ENCODE data around the gene PEX7.
"Not testable (repeated sequence)": the region's sequence is repeated elsewhere in the genome, so short reads cannot be mapped to it uniquely, and the experiment has no call there.

PEX7 gene, protein sequence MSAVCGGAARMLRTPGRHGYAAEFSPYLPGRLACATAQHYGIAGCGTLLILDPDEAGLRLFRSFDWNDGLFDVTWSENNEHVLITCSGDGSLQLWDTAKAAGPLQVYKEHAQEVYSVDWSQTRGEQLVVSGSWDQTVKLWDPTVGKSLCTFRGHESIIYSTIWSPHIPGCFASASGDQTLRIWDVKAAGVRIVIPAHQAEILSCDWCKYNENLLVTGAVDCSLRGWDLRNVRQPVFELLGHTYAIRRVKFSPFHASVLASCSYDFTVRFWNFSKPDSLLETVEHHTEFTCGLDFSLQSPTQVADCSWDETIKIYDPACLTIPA

DNA sequence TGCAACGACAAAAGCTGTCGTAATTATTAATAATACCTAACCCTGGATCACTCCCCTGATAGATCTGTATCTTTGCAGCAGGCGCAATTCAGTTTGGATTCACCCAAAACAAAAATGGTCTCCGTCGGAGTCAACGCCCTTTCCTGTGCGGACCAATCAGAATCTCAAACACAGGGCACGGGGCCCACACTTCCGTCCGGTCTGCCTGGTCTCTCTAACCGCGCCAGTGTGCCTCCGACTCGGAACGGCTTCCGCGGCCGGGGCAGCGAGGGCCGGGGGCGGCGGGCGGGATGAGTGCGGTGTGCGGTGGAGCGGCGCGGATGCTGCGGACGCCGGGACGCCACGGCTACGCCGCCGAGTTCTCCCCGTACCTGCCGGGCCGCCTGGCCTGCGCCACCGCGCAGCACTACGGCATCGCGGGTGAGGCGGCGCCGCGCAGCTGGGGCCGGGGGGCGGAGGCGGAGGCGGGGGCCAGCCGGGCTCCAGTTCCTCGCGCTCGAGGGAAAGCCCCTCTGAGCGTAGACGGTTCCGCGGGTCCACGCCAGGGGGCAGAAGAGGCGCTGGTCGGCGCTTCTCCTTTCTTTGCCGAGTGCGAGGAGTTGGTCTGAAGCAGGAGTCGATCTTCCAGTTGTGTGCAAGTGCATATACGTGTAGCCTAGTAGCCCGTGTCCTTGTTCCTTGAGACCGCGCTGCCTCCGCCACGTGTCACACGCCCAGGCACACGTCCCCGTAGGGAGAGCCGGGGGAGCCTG lies at the start of gene PEX7:
Gene PEX7, plus strand, starts transcription at position 217 of the 752 bp plus-strand sequence. Its CDS starts 74 bp downstream, at position 291.
- peak; percentile 24 for DNase-seq

DNA sequence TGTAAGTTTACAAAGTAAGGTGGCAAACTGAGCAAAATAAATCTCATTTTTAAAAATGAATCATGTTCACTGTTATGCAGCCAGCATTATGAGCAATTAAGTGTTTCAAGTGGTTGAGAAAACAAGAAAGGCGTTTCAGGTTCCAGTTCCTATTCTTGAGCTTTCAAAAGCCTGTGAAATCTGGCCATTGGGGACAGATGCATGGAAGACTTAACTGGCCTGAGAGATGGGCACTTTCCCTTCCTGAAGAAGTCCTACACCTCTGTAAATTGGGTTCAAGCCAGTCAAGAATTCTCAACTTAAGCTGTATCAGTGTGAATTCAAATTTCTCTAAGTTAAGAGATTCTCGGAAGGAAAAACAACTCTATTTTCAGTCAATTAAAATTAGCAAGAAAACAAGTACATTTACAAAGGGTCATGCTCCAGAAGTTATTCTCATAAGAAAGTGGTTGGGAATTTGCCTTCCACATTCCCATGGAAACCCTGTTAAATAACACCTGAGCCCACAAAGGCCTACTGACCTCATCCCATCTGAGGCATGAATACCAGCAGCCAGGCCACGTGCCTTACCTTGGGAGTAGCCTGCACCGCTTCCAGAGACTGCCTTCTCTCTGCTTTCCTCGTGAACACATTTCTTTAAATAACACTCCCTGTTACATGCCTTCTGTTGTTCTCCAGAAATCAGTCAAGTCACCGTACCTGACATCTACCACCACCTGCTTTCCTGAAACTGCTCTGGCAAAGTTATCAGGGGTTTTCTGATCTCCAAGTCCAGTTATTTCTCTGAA lies 49.5 kb upstream of the PEX7 start:
- no peak for DNase-seq

DNA sequence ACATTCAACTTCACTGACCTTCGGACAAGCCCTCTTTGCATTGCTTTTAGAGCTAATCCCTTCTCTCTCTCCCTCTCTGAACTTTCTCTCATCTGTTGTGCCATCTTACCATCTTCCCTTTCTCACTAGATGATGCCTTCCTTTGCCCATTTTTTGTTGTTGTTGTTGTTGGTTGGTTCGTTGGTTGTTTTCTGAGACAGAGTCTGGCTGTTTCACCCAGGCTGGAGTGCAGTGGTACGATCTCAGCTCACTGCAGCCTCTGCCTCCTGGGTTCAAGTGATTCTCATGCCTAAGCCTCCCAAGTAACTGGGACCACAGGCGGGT lies 49.0 kb upstream of the PEX7 start:
- DNase-seq, result no peak

DNA sequence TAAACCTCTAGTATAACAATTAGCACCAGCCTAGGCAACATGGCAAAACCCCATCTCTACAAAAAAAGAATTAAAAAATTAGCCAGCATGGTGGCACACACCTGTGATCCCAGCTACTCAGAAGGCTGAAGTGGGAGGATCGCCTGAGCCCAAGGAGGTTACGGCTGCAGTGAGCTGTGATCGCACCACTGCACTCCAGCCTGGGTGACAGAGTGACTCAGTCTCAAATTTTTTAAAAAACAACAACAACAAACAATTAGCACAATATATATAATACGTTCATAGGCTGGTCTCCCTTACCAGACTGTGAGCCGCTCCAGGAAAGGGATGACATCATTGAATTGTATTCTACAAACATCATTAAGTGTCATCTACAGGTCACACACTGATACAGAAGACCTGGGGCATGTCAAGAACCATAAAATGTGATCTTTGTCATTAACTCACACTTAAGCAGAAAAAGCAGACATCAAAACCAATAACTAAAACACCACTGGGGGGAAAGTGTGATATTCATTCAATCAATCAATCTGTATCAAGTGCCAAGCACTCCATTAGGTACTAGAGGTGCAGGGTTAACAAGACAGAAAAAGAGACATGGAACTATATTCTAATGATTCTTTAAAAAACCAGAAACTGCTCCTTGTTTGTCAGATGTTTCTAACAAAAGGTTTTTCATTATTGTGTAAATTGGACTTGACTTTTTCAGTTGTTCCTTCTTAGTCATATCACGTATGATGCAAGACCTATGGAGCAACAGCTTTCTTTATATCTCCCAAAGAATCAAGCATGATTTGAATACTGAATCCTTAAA lies 48.0 kb upstream of the PEX7 start:
- peak; percentile 46 for DNase-seq

DNA sequence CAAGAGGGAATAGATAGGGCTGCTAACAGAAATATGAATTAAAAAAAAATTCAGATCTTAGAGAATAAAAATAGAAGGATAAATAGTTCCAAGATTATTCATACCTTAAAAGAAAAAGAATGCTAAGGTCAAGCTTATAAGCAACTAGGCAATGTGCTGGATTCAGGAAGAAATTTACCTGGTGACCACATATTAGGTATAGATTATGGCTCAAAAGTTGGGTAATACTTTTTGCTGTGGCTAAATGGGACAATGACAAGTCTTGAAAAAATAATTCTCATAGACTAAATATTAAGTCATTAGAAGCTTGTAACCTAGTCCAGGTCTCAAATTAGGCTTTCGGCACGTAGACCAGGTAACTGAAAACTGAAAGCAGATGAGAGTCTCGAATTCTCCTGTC lies 47.3 kb upstream of the PEX7 start:
- DNase-seq, result no peak

DNA sequence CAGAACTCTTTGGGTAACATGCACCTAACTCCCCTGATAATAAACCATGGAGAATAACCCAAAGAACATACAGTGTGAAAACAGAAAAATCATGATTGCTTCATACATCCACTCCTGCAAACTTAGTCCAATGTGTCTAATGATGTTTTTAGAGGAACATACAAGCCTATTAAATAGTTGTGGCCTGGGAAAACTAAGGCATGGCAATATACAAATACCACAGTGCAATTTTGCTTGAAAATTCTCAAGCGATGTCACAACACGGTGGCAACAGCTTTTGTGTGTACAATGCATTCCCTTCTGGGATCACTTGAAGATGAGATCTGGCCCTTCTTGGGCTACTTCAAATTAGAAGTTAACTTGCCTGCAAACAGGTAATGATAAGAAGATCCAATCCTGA lies 46.8 kb upstream of the PEX7 start:
- DNase-seq, result no peak

DNA sequence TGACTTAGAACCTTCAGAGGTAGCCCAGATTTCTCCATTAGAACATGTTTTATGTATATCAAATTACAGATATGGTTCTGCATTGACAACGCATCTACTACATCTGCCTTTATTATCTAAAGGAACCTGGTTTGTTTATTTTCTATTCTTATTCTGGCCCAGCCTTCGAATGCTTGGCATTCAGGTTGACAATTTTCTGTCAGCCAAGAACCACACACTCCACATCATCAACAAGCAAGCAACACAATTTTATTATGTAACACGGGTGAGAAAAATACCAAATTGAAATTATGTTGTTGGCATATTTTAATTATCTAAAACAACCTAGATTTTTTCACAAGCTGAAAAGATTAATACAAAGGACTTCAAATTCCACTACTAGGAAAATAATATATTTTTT lies 44.7 kb upstream of the PEX7 start:
- DNase-seq, result no peak

DNA sequence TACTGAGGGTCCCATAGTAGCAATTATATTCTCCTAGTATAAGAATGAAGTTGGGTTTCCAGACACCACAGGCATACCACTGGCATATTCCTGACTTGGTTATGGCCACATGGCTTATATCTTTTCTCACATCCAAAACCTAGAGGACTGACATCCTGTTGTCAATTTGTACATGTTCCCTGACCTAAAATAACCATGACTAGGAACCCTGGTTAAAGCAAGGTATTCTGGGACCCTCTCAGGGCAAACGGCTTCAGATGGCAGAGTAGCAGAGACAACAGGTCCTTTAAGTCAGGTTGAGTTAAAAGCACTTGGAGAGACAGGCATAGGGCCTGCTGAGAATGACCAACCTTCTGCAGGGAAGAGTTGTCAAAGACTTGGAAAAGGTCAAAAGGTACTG lies 42.7 kb upstream of the PEX7 start:
- DNase-seq, result no peak

DNA sequence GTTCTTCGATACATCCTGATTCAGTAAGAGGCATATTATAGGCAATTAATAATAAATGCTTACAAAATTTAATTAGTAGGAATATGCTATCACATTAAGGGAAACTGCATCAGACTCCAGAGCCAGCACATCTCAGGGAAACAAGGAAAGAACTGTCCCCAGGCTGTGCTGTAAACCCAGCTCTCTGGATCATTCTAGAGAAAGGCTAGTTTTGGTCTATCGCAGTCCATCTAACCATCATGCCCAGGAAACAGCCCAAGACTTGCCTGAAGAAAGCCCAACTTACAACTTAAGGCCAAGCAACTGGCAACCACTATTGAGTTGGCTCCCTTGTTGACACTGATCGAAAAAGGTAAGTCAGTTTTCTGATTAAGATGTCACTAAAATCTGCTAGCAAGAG lies 41.4 kb upstream of the PEX7 start:
- no peak for DNase-seq

DNA sequence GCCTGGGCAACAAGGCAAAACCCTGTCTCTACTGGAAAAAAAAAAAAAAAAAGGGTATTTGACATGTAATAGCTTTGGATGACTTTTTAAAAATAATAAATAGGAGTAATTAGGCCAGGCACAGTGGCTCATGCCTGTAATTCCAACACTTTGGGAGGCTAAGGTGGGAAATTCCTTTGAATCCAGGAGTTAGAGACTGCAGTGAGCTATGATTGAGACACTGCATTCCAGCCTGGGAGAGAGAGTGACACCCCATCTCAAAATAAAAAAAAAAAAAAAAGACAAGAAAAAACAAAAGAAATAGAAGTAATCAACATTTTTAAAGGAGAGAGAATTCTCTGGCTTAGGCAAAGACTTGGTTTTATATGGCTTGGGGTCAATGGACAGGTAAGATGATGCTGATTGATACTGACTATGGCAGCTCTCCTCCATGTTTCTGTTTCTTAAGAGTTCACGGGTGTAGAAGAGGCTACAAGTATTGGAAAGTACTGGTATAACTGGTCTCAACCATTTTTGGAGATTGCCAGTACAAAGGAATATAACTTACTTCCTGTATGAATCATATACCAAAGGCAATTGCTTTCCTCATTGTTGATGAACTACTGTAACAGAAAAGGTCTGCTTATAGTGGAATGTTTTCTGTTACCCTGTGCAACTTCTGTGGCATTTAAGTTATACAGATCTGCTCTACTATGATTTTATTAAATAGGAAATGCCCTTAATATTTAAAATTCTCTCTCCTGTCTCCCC lies 40.2 kb upstream of the PEX7 start:
- DNase-seq, result no peak

DNA sequence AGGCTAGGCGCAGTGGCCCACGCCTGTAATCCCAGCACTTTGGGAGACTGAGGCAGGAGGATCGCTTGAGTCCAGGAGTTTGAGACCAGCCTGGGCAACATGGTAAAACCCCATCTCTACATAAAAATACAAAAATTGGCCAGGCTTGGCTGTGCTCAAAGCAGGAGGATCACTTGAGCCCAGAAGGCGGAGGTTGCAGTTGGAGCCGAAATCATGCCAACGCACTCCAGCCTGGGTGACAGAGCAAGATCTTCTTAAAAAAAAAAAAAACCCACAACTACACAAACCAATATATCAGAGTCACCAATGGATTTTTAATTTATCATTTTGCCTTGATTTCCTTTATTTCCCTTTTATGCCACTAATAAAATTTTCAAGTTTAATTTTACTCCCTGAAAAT lies 39.4 kb upstream of the PEX7 start:
- no peak for DNase-seq

DNA sequence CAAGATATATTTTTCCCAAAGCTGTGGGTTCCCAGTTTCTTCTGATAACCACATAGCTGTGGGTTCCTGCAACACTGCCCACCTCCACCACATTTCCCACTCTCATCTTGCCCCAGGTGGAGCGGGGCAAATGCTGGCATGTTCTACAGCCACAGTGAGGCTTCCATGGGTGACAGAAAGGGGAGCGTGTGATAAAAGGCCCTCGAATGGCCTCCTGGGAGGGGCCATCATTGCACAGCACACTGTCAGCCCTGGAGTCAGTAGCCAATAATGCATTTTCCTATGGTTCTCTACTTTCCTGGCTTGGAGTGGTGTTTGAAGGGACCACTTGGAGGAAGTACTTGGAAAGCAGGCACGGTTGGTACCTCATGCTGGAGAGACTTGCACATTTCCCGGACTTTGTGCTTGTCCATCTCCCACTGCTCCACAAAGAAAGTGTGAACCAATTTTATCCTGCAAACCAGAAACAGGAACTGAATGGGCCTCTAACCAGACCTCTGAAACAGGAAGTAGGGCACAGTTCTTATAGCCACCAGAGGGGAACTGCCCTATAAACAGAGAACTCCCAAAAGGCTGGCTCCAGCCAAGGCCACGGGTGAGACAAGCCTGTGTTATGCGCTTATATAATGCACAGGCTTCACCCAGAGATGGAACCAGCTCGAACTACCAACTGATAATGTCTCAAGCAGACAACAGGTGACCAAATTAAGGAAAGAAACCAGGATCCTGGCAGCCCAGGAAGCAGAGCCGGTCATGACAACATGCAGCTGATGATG lies 38.7 kb upstream of the PEX7 start:
- peak; percentile 71 for DNase-seq

DNA sequence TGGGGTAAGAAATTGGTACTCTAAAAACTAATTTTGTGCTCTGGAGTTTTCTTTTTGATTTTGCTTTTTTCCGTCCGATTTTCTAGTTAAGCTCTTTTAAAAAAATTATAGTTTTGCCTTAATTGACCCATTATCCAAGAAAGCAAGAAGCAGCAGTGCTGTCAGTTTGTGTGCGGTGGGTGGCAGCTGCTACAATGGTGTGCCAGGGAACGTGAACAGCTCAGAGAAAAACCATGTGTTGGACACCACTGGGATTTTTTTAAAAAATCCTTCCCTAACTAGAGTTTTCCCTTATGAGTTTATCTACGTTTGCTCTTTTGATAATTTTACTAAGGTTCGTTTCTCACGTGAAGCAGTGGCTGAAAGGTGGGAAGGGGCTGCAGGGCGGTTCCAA lies 38.1 kb upstream of the PEX7 start:
- no peak for DNase-seq

DNA sequence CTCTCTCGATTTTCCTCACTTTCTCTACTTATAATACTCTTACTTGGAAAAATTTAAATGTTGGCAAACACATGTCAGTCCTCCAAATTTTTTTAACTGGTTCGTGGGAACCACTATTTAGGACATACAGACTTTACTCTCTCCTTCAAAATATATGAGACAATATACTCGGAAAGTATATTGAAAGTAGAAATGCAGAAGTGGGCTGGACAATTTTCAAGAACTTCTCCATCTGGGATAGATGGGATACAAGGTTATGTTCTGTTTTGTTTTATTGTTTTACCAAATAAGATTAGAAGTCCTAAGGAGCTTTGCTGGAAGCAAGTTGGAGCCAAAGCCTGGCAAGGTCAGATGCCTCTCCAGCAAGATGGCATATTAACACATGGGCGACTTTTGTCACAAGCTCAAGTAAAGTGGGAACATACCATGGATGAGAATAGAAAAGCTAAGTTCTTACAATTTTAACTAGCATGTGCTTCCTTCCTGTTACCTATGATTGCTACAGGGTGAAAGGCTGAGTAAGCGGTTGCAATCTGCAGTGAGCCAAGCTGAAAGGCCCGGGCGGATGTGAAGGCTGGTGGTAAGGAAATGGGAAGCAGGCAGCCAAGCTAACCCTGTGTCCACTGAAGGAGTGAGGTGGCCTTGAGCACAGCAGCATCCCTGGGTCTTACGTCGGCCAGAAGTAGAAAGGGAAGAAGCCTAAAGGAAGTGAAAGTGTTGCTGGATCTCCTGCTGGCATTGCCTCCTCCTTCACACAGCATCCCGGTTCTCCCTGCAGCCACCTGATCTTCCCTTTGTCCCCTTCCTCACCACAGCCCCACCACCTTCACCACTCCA lies 37.3 kb upstream of the PEX7 start:
- DNase-seq, result peak; percentile 70

DNA sequence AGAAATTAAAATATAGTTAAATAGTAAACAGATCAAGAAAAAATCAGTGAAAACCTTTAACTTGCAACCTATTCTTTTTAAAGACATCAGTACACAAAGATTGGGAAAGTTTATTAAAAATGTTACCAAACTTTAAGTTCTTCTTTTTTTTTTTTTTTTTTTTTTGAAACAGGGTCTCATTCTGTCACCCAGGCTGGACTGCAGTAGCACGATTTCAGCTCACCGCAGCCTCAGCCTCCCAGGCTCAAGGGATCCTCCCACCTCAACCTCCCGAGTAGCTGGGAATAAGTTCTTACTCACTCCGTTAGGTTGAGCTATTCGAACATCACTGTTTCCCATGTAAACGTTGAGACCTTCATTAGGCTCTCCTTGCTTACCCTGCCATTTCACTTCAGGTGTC lies 35.7 kb upstream of the PEX7 start:
- DNase-seq, result no peak

DNA sequence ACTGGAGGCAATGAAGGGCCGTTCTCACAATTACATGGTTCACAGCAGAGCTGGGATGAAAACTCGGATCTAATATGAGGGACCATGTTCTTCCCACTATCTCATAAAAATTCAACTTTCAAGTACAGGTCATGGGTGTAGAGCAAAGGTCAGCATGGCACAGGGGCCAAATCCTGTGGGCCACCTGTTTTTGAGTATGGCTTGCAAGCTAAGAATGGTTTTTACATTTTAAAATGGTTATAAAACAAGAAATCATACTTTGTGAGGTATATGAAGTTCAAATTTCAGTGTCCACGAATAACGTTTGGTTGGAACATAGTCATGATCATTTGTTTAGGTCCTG lies 34.7 kb upstream of the PEX7 start:
- DNase-seq, result no peak

DNA sequence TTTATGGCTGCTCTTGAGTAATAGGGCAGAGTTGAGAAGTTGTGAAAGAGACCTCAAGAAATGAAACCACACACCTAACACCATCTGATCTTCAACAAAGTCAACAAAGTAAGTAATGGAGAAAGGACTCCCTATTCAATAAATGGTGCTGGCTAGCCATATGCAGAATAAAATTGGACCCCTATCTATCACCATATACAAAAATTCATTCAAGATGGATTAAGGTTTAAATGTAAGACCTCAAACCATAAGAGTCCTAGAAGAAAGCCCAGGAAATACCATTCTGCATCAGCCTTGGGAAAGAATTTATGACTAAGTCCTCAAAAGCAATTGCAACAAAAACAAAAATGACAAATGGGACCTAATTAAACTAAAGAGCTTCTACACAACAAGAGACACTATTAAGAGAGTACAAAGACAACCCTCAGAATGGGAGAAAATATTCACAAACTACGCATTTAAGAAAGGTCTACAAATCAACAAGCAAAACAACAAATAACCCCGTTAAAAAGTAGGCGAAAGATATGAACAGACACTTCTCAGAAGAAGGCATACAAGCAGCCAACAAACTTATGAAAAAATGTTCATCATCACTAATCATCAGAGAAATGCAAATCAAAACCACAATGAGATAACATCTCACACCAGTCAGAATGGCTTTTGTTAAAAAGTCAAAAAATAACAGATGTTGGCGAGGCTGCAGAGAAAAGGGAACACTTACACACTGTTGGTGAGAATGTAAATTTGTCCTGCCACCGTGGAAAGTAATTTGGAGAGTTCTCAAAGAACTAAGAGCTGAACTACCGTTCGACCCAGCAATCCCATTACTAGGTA lies 34.1 kb upstream of the PEX7 start:
- DNase-seq, result no peak

DNA sequence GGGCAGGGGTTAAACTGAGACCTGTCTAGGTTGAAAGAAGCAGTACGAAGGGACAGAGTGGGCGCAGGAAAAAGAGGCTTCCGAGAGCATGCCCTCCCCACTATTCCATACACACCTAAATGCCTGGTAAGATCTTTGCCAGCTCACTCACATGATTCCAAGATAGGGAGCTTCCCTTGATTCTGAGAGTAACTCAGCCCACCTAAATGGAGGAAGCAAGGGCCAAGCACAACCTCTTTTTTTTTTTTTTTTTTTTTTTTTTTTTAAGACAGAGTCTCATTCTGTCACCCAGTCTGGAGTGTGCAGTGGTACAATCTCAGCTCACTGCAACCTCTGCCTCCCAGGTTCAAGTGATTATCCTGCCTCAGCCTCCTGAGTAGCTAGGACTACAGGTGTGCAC lies 33.0 kb upstream of the PEX7 start:
- not testable (repeated sequence) for DNase-seq

DNA sequence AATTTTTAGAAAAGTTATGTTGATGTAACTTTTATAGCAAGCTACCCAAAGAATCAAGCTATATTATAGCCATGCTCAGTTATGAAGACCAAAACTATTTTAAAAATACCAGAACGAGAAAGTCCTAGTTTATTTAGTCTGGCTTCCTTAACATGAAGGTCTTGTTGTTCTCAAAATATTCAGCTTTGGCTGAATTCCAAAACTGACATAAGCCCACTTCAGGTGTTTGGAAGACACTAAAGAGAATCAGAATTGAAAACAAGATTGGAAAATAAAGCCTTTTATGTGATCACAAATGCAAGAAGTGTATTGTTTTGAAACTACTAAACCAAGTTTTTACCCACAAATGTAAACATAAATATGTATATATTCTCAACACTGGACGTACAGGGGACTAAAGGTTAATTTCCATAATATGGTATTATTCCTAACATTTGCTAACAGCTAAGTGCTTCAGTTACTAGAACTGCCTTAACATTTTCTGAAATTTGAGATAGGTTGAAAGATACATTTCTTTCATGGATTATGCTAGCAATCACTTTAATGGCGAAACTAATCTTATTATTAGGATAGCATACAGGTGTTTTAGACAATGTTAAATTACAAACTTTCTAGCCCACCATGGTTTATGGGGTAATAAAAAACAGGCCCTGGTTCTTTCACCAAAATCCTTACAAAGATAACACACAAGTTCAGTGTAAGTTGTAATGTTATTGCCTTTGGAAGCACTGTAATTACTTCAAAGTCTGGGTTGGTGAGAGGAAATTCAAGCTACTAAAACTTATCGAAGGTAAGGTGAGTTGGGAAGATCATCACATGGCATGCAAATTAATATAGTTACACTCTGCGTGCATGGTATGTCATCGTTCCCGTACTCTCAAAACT lies 31.7 kb upstream of the PEX7 start:
- DNase-seq, result no peak
